ENCODE data around the gene SMARCD2.

- no peak for TF ChIP-seq CTCF (conservative IDR thresholded peaks at IDR 0.05 in 1 of 2, IDR thresholded peaks at IDR 0.05 in 1 of 2; ENCODE audit: low read depth in 1 of 2, low read length in 2 of 2)
- no peak for TF ChIP-seq EZH2 (IDR thresholded peaks at IDR 0.05; ENCODE audit: low read length, missing control alignments)
Measured at GRCh38 chr17:63845509-63845908, 3.0 kb upstream of the SMARCD2 start.
